HEK293T (cell line): ENCODE results near the gene CASKIN1.
"Not testable (repeated sequence)": the region's sequence is repeated elsewhere in the genome, so short reads cannot be mapped to it uniquely, and the experiment has no call there.

Experiments
- ELF4 ChIP-seq: fragments of 450-650 bp; IDR thresholded peaks from 2 replicates; pipeline ENCODE4 v1.6.1; 2017; ENCODE audit warnings: antibody characterized with exemption
- HDGF ChIP-seq: fragments of 450-650 bp; IDR thresholded peaks from 2 replicates; pipeline ENCODE4 v1.6.1; 2017; ENCODE audit warnings: antibody characterized with exemption, borderline replicate concordance
- SP1 ChIP-seq: fragments of 450-650 bp; IDR thresholded peaks from 2 replicates; pipeline ENCODE4 v1.6.1; 2017
- TARDBP ChIP-seq: fragments of 450-650 bp; IDR thresholded peaks from 2 replicates; pipeline ENCODE4 v1.6.1; 2016
- ZNF384 ChIP-seq: fragments of 450-650 bp; IDR thresholded peaks from 2 replicates; pipeline ENCODE4 v1.6.1; 2016

GRCh38 chr16:2129251-2129650 lies 67.2 kb downstream of the CASKIN1 start:
- not testable (repeated sequence) for TF ChIP-seq TARDBP, SP1, ELF4, HDGF, ZNF384
